ENCODE measurements around the gene CTH. TPM values are rescaled to one million over a fixed set of nuclear protein-coding genes. Genes with fewer than 3 reads are reported as not detected.

CTH gene
- total and polyA plus RNA-seq, 4 donors: 8.9 to 49.4 (median 44.8) TPM

GRCh38 chr1:70455291-70455690 is 44.2 kb downstream of the CTH start:
- DNase-seq (ENCODE audit: low spot score): no peak
- H3K36me3 ChIP-seq (ENCODE audit: control insufficient read depth in 4 of 4, insufficient read depth in 3 of 4, low read depth in 1 of 4, low read length in 3 of 4): no peaks in the 10 kb centered on the region
- 57% methylated on average over 2 of the region's 2 CpGs for WGBS
- TF ChIP-seq JUND (IDR thresholded peaks at IDR 0.05): no peak
- TF ChIP-seq NR2F2 (IDR thresholded peaks at IDR 0.05): no peak
- TF ChIP-seq TAF1 (conservative IDR thresholded peaks at IDR 0.05): no peak
- no peak for TF ChIP-seq REST (IDR thresholded peaks at IDR 0.05)
- TF ChIP-seq SP1 (IDR thresholded peaks at IDR 0.05): no peak
- TF ChIP-seq ZBTB33 (IDR thresholded peaks at IDR 0.05): no peak
- no peak for TF ChIP-seq RXRA (IDR thresholded peaks at IDR 0.05)
- TF ChIP-seq FOXA1 (IDR thresholded peaks at IDR 0.05): no peak
- no peak for TF ChIP-seq HNF4A (conservative IDR thresholded peaks at IDR 0.05)
- TF ChIP-seq EGR1 (IDR thresholded peaks at IDR 0.05; ENCODE audit: low read depth in 2 of 2): no peak
- TF ChIP-seq YY1 (IDR thresholded peaks at IDR 0.05): no peak
- no peak for TF ChIP-seq RAD21 (IDR thresholded peaks at IDR 0.05)
- no peak overlapping the region for H3K27ac ChIP-seq (ENCODE audit: low read depth in 1 of 2, low read length in 2 of 2)
- no peaks in the 10 kb centered on the region for H3K4me1 ChIP-seq (ENCODE audit: control insufficient read depth in 4 of 4, insufficient read depth in 4 of 4, low read length in 3 of 4)
- no peaks in the 10 kb centered on the region for H3K27me3 ChIP-seq (ENCODE audit: control insufficient read depth in 4 of 4, insufficient read depth in 4 of 4, low read length in 3 of 4)
- no peak overlapping the region for H3K4me3 ChIP-seq (ENCODE audit: low read depth in 1 of 3, low read length in 3 of 3)
- H3K9ac ChIP-seq (ENCODE audit: low read depth in 1 of 2, low read length in 2 of 2): no peak overlapping the region
- H3K9me3 ChIP-seq (ENCODE audit: control insufficient read depth in 4 of 4, low read length in 3 of 4): no peaks in the 10 kb centered on the region

GRCh38 chr1:70458131-70458530 is 47.1 kb downstream of the CTH start:
- Histone ChIP-seq H3K27ac (ENCODE audit: low read depth in 1 of 2, low read length in 2 of 2) (no peak overlapping the region), H3K27me3 (ENCODE audit: control insufficient read depth in 4 of 4, insufficient read depth in 4 of 4, low read length in 3 of 4) (no peaks in the 10 kb centered on the region), H3K4me3 (ENCODE audit: low read depth in 1 of 3, low read length in 3 of 3) (no peak overlapping the region), H3K9ac (ENCODE audit: low read depth in 1 of 2, low read length in 2 of 2) (no peak overlapping the region), H3K9me3 (ENCODE audit: control insufficient read depth in 4 of 4, low read length in 3 of 4) (no peaks in the 10 kb centered on the region), H3K36me3 (ENCODE audit: control insufficient read depth in 4 of 4, insufficient read depth in 3 of 4, low read depth in 1 of 4, low read length in 3 of 4) (no peaks in the 10 kb centered on the region), H3K4me1 (ENCODE audit: control insufficient read depth in 4 of 4, insufficient read depth in 4 of 4, low read length in 3 of 4) (no peaks in the 10 kb centered on the region)
- no peak for DNase-seq (ENCODE audit: low spot score)
- no peak for TF ChIP-seq MAX (IDR thresholded peaks at IDR 0.05)
- no peak for TF ChIP-seq ZBTB33 (IDR thresholded peaks at IDR 0.05)
- no peak for TF ChIP-seq EGR1 (IDR thresholded peaks at IDR 0.05; ENCODE audit: low read depth in 2 of 2)
- TF ChIP-seq HNF4G (IDR thresholded peaks at IDR 0.05): no peak
- TF ChIP-seq ATF3 (IDR thresholded peaks at IDR 0.05): no peak
- TF ChIP-seq FOXA1 (IDR thresholded peaks at IDR 0.05): no peak
- no peak for TF ChIP-seq CTCF (IDR thresholded peaks at IDR 0.05; ENCODE audit: low read depth, low read length, missing input control)

Data from liver (tissue), 9 donors.